ENCODE data around the gene CFAP99. TPM values are rescaled to one million over a fixed set of nuclear protein-coding genes. Genes with fewer than 3 reads are reported as not detected.

CFAP99 gene
- total RNA-seq, 1 donor from 2014 or later: not detected

DNA sequence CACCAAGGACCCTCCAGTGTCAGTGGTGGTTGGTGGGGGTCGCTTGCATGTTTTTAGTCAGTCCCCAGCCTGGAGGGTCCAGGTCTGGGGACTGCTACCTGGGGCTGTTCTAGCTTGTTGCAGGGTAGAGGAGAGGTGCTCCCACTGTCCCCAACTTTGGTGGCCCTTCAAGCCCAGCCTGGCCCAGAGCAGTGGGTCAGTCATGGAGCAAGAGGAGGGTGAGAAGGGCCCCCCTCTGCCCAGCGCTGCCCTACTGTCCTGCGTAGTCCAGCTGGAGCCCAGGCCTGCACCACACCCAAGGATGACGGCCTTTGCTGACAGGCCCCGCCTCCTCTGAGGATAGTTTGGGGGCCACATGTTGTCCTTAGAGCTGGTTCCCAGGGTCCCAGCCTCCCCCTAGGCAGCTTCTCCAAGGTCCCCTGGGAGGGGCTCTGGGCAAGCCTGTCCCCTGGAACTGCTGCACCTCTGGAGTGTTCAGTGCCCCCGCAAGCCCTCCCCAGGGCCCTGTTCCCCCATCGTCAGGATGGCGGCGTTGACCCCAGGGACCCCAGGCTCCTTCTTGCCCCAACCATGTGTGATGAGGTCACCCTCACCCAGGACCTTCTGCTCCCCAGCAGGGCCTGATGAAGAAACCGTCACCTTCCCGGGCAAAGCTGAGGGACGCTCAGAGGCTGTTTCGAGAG lies 6.8 kb downstream of the CFAP99 start:
- Mint-ChIP-seq H3K27me3 (ENCODE audit: low read depth) (peaks cover 32% of the 10 kb centered on the region), H3K36me3 (ENCODE audit: low read depth) (no peaks in the 10 kb centered on the region), H3K9me3 (no peaks in the 10 kb centered on the region)

GRCh38 chr4:2426069-2426397 lies 7.3 kb downstream of the CFAP99 start:
- no peak for DNase-seq (ENCODE audit: low read depth, low spot score)
- Mint-ChIP-seq H3K27ac (ENCODE audit: unreplicated experiment) (no peak overlapping the region), H3K9me3 (no peaks in the 10 kb centered on the region), H3K4me1 (no peaks in the 10 kb centered on the region), H3K27me3 (ENCODE audit: low read depth) (peaks cover 27% of the 10 kb centered on the region), H3K36me3 (ENCODE audit: low read depth) (no peaks in the 10 kb centered on the region), H3K4me3 (no peak overlapping the region)
- TF ChIP-seq CTCF (conservative IDR thresholded peaks at IDR 0.05): no peak

More for the DNA sequence above, 6.8 kb downstream of the CFAP99 start:
- H3K27ac Mint-ChIP-seq (ENCODE audit: unreplicated experiment): no peak overlapping the region
- no peak for DNase-seq (ENCODE audit: low read depth, low spot score)
- no peak for TF ChIP-seq CTCF (conservative IDR thresholded peaks at IDR 0.05)
- H3K4me1 Mint-ChIP-seq: no peaks in the 10 kb centered on the region
- no peak overlapping the region for H3K4me3 Mint-ChIP-seq

DNA sequence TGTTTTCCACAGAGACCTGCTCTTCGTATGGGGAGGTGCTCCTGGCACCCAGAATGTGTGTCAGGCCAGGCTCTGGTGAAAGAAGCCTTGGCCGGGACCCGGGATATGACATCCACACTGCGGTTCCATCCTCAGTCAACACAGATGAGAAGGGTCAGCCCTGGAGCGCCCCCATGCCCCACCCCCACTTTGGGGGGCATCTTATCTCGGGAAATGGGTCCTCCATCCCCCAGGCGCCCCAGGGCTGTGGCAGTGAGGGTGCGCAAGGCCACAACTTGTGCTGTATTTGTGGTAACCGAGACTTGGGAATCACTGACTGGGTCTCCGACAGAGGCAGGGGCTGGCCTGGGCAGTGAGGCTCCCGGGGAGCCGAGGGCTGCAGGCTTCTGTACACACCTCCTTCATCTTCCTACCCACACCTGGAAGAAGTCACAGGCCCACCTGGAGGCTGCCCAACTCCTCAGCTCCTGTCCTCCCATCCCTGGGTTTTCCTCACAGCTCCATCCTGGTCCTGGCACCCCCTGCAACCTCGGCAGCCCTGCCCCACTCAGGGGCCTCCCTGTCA lies 8.0 kb downstream of the CFAP99 start:
- Mint-ChIP-seq H3K4me3 (no peak overlapping the region), H3K9me3 (no peaks in the 10 kb centered on the region), H3K36me3 (ENCODE audit: low read depth) (no peaks in the 10 kb centered on the region), H3K4me1 (no peaks in the 10 kb centered on the region), H3K27me3 (ENCODE audit: low read depth) (peaks cover 19% of the 10 kb centered on the region), H3K27ac (ENCODE audit: unreplicated experiment) (no peak overlapping the region)
- no peak for DNase-seq (ENCODE audit: low read depth, low spot score)
- no peak for TF ChIP-seq CTCF (conservative IDR thresholded peaks at IDR 0.05)

- peaks cover 11% of the 10 kb centered on the region for H3K27me3 Mint-ChIP-seq (ENCODE audit: low read depth)
- DNase-seq (ENCODE audit: low read depth, low spot score): no peak
These were observed 8.9 kb downstream of the CFAP99 start for GRCh38 chr4:2427383-2428334.

More at GRCh38 chr4:2427383-2428334, 8.9 kb downstream of the CFAP99 start:
- no peak overlapping the region for H3K27ac Mint-ChIP-seq (ENCODE audit: unreplicated experiment)
- H3K4me1 Mint-ChIP-seq: no peaks in the 10 kb centered on the region
- no peaks in the 10 kb centered on the region for H3K9me3 Mint-ChIP-seq
- TF ChIP-seq CTCF (conservative IDR thresholded peaks at IDR 0.05): no peak
- H3K36me3 Mint-ChIP-seq (ENCODE audit: low read depth): no peaks in the 10 kb centered on the region
- no peak overlapping the region for H3K4me3 Mint-ChIP-seq
